Esophagus muscularis mucosa (tissue), 4 donors: Measurements from ENCODE around the gene LKAAEAR1.

Experiments used
- EP300 ChIP-seq: sonication (generic); formaldehyde crosslinking; IDR thresholded peaks from one replicate; pipeline ENCODE4 v1.6.1; 2017; ENCODE audit warnings: antibody characterized with exemption
- POLR2A ChIP-seq: fragments of 450-650 bp; IDR thresholded peaks from one replicate; pipeline ENCODE4 v1.6.1; 2017; ENCODE audit warnings: antibody characterized with exemption, moderate library complexity, mild to moderate bottlenecking, low read depth
- POLR2AphosphoS5 ChIP-seq, 2 donors: sonication (generic); formaldehyde crosslinking; IDR thresholded peaks; one replicate each; pipeline ENCODE4 v1.6.1; 2017; ENCODE audit warnings: antibody characterized with exemption in 2 of 2
- TF ChIP-seq, protein P1 (sequence below), 3 experiments: fragments of 200-600 bp in 2 of 3; fragments of 450-650 bp in 1 of 3; sonication (generic) in 2 of 3; IDR thresholded peaks; one replicate each; pipeline ENCODE4 v1.5.1; 2017 to 2019; ENCODE audit warnings: antibody characterized with exemption in 3 of 3, mild to moderate bottlenecking in 2 of 3, moderate library complexity in 1 of 3

DNA sequence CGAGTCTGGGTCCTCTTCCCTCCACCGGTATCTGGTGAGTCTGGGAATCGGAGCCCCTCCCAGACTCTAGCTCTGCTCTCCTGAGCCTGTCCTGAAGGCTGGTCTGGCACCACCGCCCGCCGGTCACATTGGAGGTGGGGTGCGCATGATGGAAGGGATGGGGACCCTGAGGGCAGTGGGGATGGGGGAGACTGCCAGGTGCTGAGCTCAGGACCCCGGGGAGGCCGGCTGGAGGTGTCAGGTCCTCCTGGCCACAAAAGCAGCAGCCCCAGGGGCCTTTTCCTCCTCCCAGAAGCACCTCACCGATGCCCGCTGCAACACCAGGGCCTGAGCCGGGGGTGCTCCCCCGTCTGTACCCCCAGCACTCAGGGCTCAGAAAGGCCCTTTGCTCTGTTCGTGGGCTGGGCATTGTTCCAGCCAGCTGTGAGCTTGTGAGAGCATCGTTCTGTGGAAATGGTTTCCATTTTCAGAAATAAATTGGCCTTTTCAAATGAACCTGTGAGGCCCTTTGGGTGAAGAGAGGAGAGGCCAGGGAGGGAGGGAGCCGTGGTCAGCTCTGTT lies 25.7 kb upstream of the LKAAEAR1 start:
- TF ChIP-seq, protein P1, sequence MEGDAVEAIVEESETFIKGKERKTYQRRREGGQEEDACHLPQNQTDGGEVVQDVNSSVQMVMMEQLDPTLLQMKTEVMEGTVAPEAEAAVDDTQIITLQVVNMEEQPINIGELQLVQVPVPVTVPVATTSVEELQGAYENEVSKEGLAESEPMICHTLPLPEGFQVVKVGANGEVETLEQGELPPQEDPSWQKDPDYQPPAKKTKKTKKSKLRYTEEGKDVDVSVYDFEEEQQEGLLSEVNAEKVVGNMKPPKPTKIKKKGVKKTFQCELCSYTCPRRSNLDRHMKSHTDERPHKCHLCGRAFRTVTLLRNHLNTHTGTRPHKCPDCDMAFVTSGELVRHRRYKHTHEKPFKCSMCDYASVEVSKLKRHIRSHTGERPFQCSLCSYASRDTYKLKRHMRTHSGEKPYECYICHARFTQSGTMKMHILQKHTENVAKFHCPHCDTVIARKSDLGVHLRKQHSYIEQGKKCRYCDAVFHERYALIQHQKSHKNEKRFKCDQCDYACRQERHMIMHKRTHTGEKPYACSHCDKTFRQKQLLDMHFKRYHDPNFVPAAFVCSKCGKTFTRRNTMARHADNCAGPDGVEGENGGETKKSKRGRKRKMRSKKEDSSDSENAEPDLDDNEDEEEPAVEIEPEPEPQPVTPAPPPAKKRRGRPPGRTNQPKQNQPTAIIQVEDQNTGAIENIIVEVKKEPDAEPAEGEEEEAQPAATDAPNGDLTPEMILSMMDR (IDR thresholded peaks at IDR 0.05): no peak
- TF ChIP-seq EP300 (no peak), POLR2A (no peak), POLR2AphosphoS5 (IDR thresholded peaks at IDR 0.05) (no peak)
